Effector memory CD4-positive, alpha-beta T cell (primary cell): Measurements from ENCODE around the gene HMGB4.

Experiments
- DNase-seq, 3 donors: peaks; one replicate each; pipeline ENCODE4 v3.0.0-alpha.2; 2020
- H3K27ac ChIP-seq: 2 replicates; pipeline ENCODE4 v1.7.0; 2013; ENCODE audit warnings: mild to moderate bottlenecking, low read length, moderate library complexity; ENCODE audit not compliant: insufficient read depth, poor library complexity, severe bottlenecking
- H3K27me3 ChIP-seq: replicated peaks from 2 replicates; pipeline ENCODE4 v1.7.0; 2013; ENCODE audit warnings: mild to moderate bottlenecking, low read length; ENCODE audit not compliant: insufficient read depth, control insufficient read depth, poor library complexity, severe bottlenecking
- H3K36me3 ChIP-seq: 2 replicates; pipeline ENCODE4 v1.7.0; 2013; ENCODE audit warnings: mild to moderate bottlenecking, low read length, moderate library complexity; ENCODE audit not compliant: control insufficient read depth, insufficient read depth
- H3K4me1 ChIP-seq: 2 replicates; pipeline ENCODE4 v1.7.0; 2013; ENCODE audit warnings: low read length, mild to moderate bottlenecking; ENCODE audit not compliant: control insufficient read depth, insufficient read depth, poor library complexity, severe bottlenecking
- H3K4me3 ChIP-seq: 2 replicates; pipeline ENCODE4 v1.7.0; 2013; ENCODE audit warnings: low read length, low read depth, mild to moderate bottlenecking; ENCODE audit not compliant: insufficient read depth, poor library complexity, severe bottlenecking
- H3K9me3 ChIP-seq: 2 replicates; pipeline ENCODE4 v1.7.0; 2013; ENCODE audit warnings: mild to moderate bottlenecking, low read length, moderate library complexity; ENCODE audit not compliant: control insufficient read depth

Gene HMGB4

GRCh38 chr1:33823830-33824229 lies 40.0 kb upstream of the HMGB4 start:
- H3K9me3 ChIP-seq, result no peaks in the 10 kb centered on the region
- no peaks in the 10 kb centered on the region for H3K4me1 ChIP-seq
- no peaks in the 10 kb centered on the region for H3K36me3 ChIP-seq
- no peak overlapping the region for H3K4me3 ChIP-seq
- DNase-seq, result no peak
- no peak overlapping the region for H3K27ac ChIP-seq
- H3K27me3 ChIP-seq, result no peaks in the 10 kb centered on the region

- no peak for DNase-seq
- H3K4me1 ChIP-seq, result no peaks in the 10 kb centered on the region
- H3K4me3 ChIP-seq, result no peak overlapping the region
- H3K27ac ChIP-seq, result no peak overlapping the region
- H3K9me3 ChIP-seq, result no peaks in the 10 kb centered on the region
- no peaks in the 10 kb centered on the region for H3K27me3 ChIP-seq
- H3K36me3 ChIP-seq, result no peaks in the 10 kb centered on the region
Measured at GRCh38 chr1:33824321-33824720, 39.6 kb upstream of the HMGB4 start.

GRCh38 chr1:33824971-33825370 lies 38.9 kb upstream of the HMGB4 start:
- no peaks in the 10 kb centered on the region for H3K36me3 ChIP-seq
- no peaks in the 10 kb centered on the region for H3K4me1 ChIP-seq
- H3K4me3 ChIP-seq, result no peak overlapping the region
- H3K9me3 ChIP-seq, result no peaks in the 10 kb centered on the region
- DNase-seq, result no peak
- H3K27me3 ChIP-seq, result no peaks in the 10 kb centered on the region
- H3K27ac ChIP-seq, result no peak overlapping the region

GRCh38 chr1:33825506-33825905 lies 38.4 kb upstream of the HMGB4 start:
- H3K36me3 ChIP-seq, result no peaks in the 10 kb centered on the region
- no peak overlapping the region for H3K27ac ChIP-seq

GRCh38 chr1:33826311-33826710 lies 37.6 kb upstream of the HMGB4 start:
- no peak overlapping the region for H3K4me3 ChIP-seq
- H3K9me3 ChIP-seq, result no peaks in the 10 kb centered on the region
- no peak overlapping the region for H3K27ac ChIP-seq
- no peaks in the 10 kb centered on the region for H3K4me1 ChIP-seq
- no peaks in the 10 kb centered on the region for H3K36me3 ChIP-seq
- no peak for DNase-seq
- H3K27me3 ChIP-seq, result no peaks in the 10 kb centered on the region

More at GRCh38 chr1:33825506-33825905, 38.4 kb upstream of the HMGB4 start:
- no peak for DNase-seq
- Histone ChIP-seq H3K4me3 (no peak overlapping the region), H3K27me3 (no peaks in the 10 kb centered on the region), H3K9me3 (no peaks in the 10 kb centered on the region), H3K4me1 (no peaks in the 10 kb centered on the region)

GRCh38 chr1:33826711-33827110 lies 37.2 kb upstream of the HMGB4 start:
- H3K36me3 ChIP-seq, result no peaks in the 10 kb centered on the region
- H3K4me1 ChIP-seq, result no peaks in the 10 kb centered on the region
- H3K4me3 ChIP-seq, result no peak overlapping the region
- no peaks in the 10 kb centered on the region for H3K27me3 ChIP-seq
- no peak overlapping the region for H3K27ac ChIP-seq
- no peak for DNase-seq
- H3K9me3 ChIP-seq, result no peaks in the 10 kb centered on the region

GRCh38 chr1:33828059-33828458 lies 35.8 kb upstream of the HMGB4 start:
- Histone ChIP-seq H3K36me3 (no peaks in the 10 kb centered on the region), H3K4me3 (no peak overlapping the region), H3K27ac (no peak overlapping the region), H3K9me3 (no peaks in the 10 kb centered on the region), H3K4me1 (no peaks in the 10 kb centered on the region), H3K27me3 (no peaks in the 10 kb centered on the region)
- DNase-seq, result no peak

GRCh38 chr1:33828654-33829053 lies 35.2 kb upstream of the HMGB4 start:
- H3K36me3 ChIP-seq, result no peaks in the 10 kb centered on the region
- no peak overlapping the region for H3K4me3 ChIP-seq
- H3K9me3 ChIP-seq, result no peaks in the 10 kb centered on the region
- no peak for DNase-seq
- H3K27me3 ChIP-seq, result no peaks in the 10 kb centered on the region
- no peaks in the 10 kb centered on the region for H3K4me1 ChIP-seq
- H3K27ac ChIP-seq, result no peak overlapping the region

- Histone ChIP-seq H3K9me3 (no peaks in the 10 kb centered on the region), H3K36me3 (no peaks in the 10 kb centered on the region), H3K27me3 (no peaks in the 10 kb centered on the region), H3K4me1 (no peaks in the 10 kb centered on the region), H3K4me3 (no peak overlapping the region), H3K27ac (no peak overlapping the region)
- DNase-seq, result no peak
Measured at GRCh38 chr1:33836911-33837310, 27.0 kb upstream of the HMGB4 start.

GRCh38 chr1:33837635-33838034 lies 26.2 kb upstream of the HMGB4 start:
- H3K4me3 ChIP-seq, result no peak overlapping the region
- H3K4me1 ChIP-seq, result no peaks in the 10 kb centered on the region
- H3K27me3 ChIP-seq, result no peaks in the 10 kb centered on the region
- no peak for DNase-seq
- no peaks in the 10 kb centered on the region for H3K9me3 ChIP-seq
- no peaks in the 10 kb centered on the region for H3K36me3 ChIP-seq
- H3K27ac ChIP-seq, result no peak overlapping the region

- no peak for DNase-seq
- no peaks in the 10 kb centered on the region for H3K36me3 ChIP-seq
- H3K4me3 ChIP-seq, result no peak overlapping the region
- H3K27ac ChIP-seq, result no peak overlapping the region
- no peaks in the 10 kb centered on the region for H3K9me3 ChIP-seq
- H3K4me1 ChIP-seq, result no peaks in the 10 kb centered on the region
- H3K27me3 ChIP-seq, result no peaks in the 10 kb centered on the region
Measured at GRCh38 chr1:33841494-33841893, 22.4 kb upstream of the HMGB4 start.
